VCaP (cell line): ENCODE results near the gene CATSPER1.

Experiments used
- H3K27ac ChIP-seq: fragments of 450-650 bp; 2 replicates; pipeline ENCODE4 v1.5.1; 2017
- CTCF ChIP-seq: fragments of 450-650 bp; conservative IDR thresholded peaks from 2 replicates; pipeline ENCODE4 v1.5.1; 2017; ENCODE audit warnings: mild to moderate bottlenecking, moderate library complexity

The CATSPER1 gene

DNA sequence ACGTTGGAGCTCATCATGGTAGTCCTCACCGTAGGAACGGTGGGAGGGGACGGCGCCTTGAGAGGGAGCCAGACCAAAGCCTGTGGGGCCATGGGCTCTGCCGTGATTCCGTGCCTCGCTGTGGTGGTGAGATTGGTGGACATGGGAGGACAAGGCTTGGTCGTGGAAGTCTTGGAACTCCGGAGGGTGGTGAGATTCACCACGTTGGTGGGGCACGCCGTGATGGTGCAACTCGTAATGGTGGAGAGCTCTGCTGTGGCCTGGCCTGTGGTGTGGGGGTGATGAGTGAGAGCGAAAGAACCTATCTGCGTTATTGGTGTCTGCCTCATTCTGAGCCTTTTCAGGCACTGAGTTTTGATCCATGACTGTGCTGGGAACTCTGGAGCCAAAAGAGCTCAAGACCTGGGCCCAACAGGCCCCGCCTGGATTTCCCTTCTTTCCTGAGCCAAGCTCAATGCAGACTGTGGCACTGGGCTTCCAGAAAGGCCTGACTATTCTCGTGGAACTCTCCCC lies at the start of gene CATSPER1:
CATSPER1 (minus strand) TSS at position 463 of the 513 bp plus-strand sequence; CDS start at position 363, 100 bp downstream.
- no peak for TF ChIP-seq CTCF
- H3K27ac ChIP-seq: no peak within 1 kb of the TSS

- H3K27ac ChIP-seq: no peak overlapping the region
- no peak for TF ChIP-seq CTCF
Measured at GRCh38 chr11:66075273-66075672, 49.0 kb upstream of the CATSPER1 start.

- TF ChIP-seq CTCF: no peak
- H3K27ac ChIP-seq: no peak overlapping the region
Measured at GRCh38 chr11:66073669-66074068, 47.4 kb upstream of the CATSPER1 start.

- peak overlapping the region; percentile 93 for H3K27ac ChIP-seq
- TF ChIP-seq CTCF: no peak
Measured at GRCh38 chr11:66072518-66072917, 46.2 kb upstream of the CATSPER1 start.

DNA sequence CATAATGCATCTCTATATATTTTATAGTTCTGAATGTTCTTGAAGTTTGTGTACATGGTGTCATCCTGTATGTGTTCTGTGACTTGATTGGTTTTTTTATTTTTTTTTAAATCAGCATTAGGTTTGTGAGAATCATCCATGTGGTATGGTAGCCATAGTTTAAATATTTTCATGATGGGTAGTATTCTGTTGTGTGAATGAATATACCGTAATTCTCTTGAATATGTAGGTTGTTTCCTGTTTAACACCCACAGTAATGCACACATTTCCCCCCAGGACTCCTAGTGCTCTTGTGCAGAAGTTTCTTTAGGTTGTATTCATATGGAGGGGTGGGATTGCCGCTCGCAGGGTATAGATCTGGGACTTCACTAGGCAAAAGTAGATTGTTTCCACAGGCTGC lies 45.8 kb upstream of the CATSPER1 start:
- H3K27ac ChIP-seq: peak overlapping the region; percentile 93
- no peak for TF ChIP-seq CTCF

DNA sequence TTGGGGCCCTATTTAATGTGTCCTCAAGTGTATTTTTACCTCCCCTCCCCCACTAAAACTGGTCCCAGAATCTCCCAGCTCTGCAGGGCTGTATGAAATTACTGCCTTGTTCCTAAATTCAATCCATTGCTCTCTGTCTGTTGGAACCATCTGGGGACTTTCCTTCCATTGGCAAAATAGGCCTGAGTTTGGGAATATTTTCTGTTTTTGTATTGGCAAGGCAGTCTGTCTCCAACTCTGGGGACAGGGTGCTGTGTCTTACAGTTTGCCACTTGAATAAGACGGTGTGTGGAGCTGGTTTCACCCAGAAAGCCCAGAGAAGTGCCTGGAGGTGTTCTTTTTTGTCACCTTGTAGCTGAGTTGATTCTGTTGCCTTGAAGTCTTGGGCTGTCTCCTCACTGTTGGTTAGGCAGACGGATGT lies 45.1 kb upstream of the CATSPER1 start:
- TF ChIP-seq CTCF: no peak
- peak overlapping the region; percentile 93 for H3K27ac ChIP-seq

DNA sequence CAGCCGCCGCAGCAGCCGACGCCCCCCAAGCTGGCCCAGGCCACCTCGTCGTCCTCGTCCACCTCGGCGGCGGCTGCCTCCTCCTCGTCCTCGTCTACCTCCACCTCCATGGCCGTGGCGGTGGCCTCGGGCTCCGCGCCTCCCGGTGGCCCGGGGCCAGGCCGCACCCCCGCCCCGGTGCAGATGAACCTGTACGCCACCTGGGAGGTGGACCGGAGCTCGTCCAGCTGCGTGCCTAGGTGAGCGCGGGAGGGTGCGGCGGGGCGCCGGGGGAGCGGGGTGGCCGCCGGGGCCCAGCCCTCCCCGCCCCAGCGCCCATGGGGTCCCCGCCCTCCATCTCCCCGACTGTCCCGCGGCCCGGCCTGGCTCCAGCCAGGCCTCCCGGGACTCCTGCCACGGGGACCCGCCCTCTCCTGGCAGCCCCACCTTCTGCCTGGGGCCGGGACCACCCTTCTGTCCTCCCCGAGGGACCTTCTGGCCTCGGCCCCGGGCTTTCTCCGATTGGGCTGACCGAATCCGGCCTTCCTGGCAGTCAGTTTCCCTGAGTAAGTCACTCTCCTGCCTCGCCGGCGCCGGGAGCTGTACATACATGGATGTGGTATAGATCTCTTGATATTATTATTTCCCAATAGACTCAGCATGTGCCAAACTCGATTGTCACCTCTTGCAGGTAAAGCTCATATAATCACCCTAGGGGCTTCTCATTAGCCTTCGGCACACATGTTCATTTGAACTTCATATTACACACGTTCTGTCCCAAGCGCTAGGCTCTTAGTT lies 44.5 kb upstream of the CATSPER1 start:
- no peak; the same call in 1 of the 2 replicates for TF ChIP-seq CTCF
- peak overlapping the region; percentile 93 for H3K27ac ChIP-seq
